HFF-Myc (cell line): ENCODE measurements around the gene NT5DC2.

Source experiments
- DNase-seq: peaks from one replicate; pipeline ENCODE4 v3.0.0-alpha.2; 2011; ENCODE audit warnings: low read depth; ENCODE audit errors: extremely low read depth
- H3K4me3 ChIP-seq: replicated peaks from 2 replicates; pipeline ENCODE4 v1.5.1; 2011; ENCODE audit warnings: low read depth, mild to moderate bottlenecking, control low read depth, low read length
- TF ChIP-seq, protein P1 (sequence below): IDR thresholded peaks from 2 replicates; pipeline ENCODE4 v1.5.1; 2012; ENCODE audit warnings: mild to moderate bottlenecking, low read depth, low read length, control low read depth; ENCODE audit errors: missing control alignments

Gene NT5DC2

DNA sequence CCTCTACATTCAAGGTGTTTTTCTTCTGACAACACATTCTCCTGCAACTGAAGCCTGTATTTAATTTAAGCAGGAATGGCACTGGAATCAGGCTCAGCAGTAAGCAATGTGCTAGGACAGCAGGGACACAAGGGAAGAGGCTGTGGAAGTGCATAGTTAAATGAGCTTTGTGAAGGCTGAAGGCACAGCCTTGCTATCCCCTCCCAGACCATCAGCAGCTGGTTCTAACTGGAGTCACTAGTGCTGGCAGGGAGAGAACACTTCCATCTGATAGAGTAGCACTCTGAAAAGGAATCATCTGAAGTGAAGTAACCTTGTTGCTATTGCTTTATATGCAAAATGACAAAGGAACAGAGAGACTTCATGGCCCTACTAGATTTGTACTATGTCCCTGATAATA lies 17.5 kb upstream of the NT5DC2 start:
- no peak overlapping the region for H3K4me3 ChIP-seq
- no peak for DNase-seq
- TF ChIP-seq, protein P1, sequence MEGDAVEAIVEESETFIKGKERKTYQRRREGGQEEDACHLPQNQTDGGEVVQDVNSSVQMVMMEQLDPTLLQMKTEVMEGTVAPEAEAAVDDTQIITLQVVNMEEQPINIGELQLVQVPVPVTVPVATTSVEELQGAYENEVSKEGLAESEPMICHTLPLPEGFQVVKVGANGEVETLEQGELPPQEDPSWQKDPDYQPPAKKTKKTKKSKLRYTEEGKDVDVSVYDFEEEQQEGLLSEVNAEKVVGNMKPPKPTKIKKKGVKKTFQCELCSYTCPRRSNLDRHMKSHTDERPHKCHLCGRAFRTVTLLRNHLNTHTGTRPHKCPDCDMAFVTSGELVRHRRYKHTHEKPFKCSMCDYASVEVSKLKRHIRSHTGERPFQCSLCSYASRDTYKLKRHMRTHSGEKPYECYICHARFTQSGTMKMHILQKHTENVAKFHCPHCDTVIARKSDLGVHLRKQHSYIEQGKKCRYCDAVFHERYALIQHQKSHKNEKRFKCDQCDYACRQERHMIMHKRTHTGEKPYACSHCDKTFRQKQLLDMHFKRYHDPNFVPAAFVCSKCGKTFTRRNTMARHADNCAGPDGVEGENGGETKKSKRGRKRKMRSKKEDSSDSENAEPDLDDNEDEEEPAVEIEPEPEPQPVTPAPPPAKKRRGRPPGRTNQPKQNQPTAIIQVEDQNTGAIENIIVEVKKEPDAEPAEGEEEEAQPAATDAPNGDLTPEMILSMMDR: no peak

DNA sequence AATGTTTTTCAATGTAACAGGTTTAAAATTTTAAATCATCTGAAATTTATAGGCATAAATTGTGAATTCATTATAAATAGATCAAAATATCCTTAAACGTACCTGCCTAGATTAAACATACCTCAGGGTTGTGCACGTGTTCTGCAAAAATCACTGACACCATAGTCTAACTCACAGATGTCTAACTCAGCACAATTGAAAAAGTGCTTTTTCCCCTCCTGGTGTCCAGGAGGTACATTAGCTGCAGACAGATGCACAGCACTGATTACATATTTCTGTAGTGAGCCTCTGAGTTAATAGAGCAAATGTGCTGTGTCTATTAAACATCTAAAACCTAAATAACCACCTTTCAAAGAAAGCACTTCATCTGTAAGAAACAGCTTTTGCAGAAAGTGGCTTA lies 13.5 kb upstream of the NT5DC2 start:
- TF ChIP-seq, protein P1: no peak
- H3K4me3 ChIP-seq: no peak overlapping the region
- DNase-seq: no peak

- DNase-seq: no peak
- no peak overlapping the region for H3K4me3 ChIP-seq
- TF ChIP-seq, protein P1: no peak
Observed at GRCh38 chr3:52546111-52546901, 12.6 kb upstream of the NT5DC2 start.

GRCh38 chr3:52544937-52545336 lies 11.3 kb upstream of the NT5DC2 start:
- DNase-seq: no peak
- TF ChIP-seq, protein P1: no peak
- no peak overlapping the region for H3K4me3 ChIP-seq

DNA sequence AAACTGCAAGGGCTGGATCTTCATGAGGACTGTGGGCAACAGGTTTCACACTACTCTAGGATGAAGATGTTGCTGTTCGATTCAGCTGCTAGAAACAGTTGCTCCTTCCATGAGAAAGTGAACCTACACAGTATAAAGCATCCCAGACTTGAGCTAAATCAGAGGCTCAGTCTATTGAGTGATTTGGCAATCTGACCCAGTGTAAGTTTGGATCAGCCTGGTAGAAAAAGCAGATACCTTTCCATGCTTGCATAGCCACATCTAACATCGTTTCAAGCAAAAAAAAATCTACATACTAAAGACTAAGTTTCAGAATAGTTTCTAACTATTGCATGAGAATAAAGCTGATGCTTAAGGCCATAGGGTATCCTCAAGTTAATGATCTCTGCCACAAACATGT lies 7.4 kb upstream of the NT5DC2 start:
- H3K4me3 ChIP-seq: no peak overlapping the region
- DNase-seq: no peak
- TF ChIP-seq, protein P1: no peak

- H3K4me3 ChIP-seq: peak overlapping the region; percentile 97
- no peak for DNase-seq
- TF ChIP-seq, protein P1: no peak
Observed at GRCh38 chr3:52539010-52539653, 5.5 kb upstream of the NT5DC2 start.
